Stimulated activated CD8-positive, alpha-beta memory T cell treated with anti-CD3 and anti-CD28 coated beads, Interleukin-4, amount 100 ng/mL, for 4 hours (primary cell): ENCODE data around the gene MYNN.

ENCODE experiments used
- DNase-seq, 2 donors: peaks; one replicate each; pipeline ENCODE4 v3.0.0-alpha.2; 2020; ENCODE audit warnings: low read depth in 2 of 2, low spot score in 1 of 2

Gene MYNN

DNA sequence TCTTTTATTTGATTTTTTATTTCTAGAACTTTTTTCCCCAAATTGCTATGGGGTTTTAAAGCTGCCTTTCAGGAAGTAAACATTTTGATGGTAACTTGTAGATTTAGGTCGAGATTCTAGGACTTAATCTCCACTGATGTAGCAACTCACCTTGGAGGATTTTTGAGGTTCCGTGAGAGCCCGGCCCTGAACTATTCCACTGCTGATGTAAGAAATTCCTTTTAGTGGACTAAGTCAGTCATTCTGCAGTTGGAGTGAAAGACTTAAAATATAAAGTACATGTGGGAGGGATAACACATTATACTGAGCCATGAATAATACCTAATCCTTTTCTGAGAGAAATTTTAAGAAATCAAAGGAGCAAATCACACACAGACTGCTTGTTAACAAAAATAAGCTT, 52.1 kb downstream of the MYNN start:
- DNase-seq: no peak

DNA sequence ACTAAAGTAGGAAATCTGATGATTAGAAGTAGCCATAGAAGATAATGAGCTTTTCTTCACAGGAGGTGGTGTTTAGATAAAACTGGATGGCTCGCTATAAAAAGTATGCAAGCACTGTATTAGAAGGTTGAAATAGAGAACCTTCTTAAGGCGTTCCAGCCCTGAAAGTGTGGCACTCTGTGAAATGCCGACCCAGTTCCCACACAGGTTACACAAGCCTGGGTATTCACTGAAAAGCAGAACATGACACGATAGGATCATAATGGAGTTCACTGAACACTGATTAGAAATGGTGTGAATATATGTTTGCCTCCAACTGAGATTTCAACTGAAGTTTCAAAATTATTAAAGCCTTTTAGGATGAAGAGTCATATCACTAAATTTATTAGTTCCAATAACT, 54.5 kb downstream of the MYNN start:
- no peak for DNase-seq

DNA sequence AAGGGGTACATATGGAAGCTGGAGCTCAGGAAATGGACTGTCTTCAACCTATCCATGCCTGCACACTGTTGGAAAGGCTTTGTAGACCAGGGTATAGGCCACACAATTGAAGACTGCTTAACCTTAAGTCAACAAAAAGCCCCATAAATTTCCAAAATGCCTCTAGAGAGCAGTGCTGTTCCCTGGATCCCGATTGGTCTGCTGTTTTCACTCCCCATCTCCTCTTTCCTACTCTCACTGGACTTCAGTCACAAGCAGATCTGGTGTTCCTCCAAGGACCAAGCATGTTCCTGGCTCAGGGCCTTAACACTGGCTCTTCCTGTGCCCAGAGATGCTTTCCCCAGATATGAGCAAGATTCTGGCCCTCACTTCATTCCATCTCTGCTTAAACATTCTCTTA, 62.3 kb downstream of the MYNN start:
- DNase-seq: no peak

DNA sequence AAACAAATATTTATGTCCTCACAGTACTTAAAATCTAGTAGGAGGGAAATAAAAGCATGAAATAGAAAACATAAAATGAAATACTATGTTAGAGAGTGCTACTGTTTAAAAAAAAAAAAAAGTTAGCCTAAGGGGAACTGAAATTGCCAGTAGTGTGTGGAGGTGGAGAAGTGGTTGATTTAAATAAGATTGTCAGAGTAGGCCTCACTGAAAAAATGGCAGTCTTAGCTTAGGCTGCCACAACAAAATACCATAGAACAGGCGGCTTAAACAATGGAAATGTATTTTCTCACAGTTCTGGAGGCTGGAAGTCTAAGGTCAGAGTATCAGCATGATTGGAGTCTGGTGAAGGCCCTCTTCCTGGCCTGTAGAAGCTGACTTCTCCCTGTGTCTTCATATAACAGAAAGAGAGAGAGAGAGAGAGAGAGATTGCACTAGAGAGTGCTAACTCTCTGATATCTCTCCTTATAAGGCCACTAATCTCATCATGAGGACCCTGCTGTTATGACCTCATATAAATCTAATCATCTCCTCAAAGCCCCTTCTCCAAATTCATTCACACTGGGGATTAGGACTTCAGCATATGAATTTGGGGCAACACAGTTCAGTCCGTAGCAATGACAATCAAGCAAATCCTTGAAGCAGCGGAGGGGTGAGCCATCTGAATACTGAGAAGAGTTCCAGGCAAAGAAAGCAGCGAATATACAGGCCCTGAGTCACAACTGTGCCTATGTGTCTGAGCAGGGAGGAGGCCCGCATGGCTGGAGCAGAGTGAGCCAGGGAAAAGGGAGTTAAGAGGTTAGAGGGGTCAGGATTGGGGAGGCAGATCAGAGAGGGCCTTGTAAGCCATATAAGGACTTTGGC, 63.1 kb downstream of the MYNN start:
- DNase-seq: no peak

DNA sequence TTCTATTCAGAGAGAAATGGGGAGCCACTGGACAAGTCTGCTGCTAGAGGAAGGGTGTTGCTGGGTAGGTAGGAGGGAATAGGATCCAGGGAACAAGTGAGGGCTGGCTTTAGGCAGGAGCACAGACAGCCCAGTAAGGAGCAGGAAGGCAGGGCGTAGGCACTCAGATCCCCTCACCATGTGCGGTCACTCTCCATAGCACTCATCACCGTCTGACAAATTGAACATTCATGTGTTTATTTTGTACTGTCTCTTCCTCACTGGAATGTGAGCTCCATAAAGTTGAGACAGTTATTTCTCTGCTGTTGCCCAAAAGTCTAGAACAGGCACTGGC, 63.7 kb downstream of the MYNN start:
- DNase-seq: no peak

DNA sequence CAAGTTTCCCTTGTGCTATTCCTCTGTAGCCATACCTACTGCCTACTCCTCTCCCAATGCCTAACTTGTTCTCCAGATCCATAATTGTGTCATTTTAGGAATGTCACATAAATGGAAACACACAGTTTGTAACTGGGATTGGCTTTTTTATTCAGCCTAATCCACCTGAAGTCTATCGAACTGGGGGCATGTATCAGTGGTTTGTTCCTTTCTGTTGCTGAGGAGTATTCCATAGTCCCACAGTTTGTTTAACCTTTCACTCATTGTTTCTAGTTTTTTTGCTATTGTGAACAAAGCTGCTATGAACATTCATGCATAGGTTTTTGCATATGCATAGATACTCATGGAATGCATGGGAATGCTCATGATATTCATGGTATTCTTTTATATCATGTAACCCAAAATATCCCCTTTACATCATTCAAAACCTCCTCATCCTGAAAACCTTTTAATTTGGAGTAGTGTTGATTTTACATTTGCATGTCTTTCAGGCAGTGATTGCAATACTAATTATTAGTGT, 65.4 kb downstream of the MYNN start:
- no peak for DNase-seq
